ENCODE results near the gene AMBN.
"Not testable (repeated sequence)": the region's sequence is repeated elsewhere in the genome, so short reads cannot be mapped to it uniquely, and the experiment has no call there.

Gene AMBN

DNA sequence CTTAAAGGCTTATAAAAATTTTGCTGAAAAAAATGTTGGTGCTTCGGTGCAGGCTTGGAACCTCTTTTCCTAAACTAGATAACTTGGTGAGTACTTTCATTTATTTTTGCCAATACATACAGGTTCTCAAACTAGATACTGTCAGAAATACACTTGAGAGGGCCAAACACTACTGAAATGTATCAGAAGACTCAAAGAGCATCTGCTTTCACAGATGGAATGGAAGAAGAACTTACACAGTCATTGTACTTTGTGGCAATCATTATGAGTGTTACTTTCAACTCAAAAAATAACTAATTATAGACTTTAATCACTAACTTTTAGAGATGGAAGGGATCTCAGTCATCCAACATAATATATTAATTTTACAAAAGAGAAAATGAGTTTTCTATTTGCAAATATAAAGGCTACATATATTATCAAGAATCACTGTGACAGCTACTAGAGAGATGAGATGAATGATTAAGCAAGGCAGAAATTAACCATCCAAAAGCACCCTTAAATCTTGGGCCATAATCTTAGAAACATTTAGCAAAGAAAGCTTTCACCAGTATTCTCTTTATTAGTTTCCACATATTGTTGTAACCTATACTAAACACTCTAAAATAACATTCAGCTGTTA lies 37.5 kb downstream of the AMBN start:
- no peaks in the 10 kb centered on the region for H3K36me3 ChIP-seq (ENCODE audit: insufficient read depth, low read length)
- H3K79me2 ChIP-seq (ENCODE audit: control insufficient read depth, insufficient read depth, low read length, unreplicated experiment), result no peaks in the 10 kb centered on the region
- H3K4me1 ChIP-seq (ENCODE audit: control insufficient read depth, insufficient read depth, low read length, unreplicated experiment), result peaks cover 14% of the 10 kb centered on the region
- H3K27ac ChIP-seq (ENCODE audit: low read depth, low read length), result no peak overlapping the region
- no peak overlapping the region for H3K4me3 ChIP-seq (ENCODE audit: low read depth, low read length)
- H3K27me3 ChIP-seq (ENCODE audit: insufficient read depth, low read length), result no peaks in the 10 kb centered on the region
- no peak overlapping the region for H2AFZ ChIP-seq (ENCODE audit: low read length, unreplicated experiment)

GRCh38 chr4:70630162-70630561 lies 38.1 kb downstream of the AMBN start:
- Histone ChIP-seq H3K4me3 (ENCODE audit: low read depth, low read length) (no peak overlapping the region), H3K79me2 (ENCODE audit: control insufficient read depth, insufficient read depth, low read length, unreplicated experiment) (no peaks in the 10 kb centered on the region), H3K27ac (ENCODE audit: low read depth, low read length) (no peak overlapping the region), H2AFZ (ENCODE audit: low read length, unreplicated experiment) (no peak overlapping the region), H3K4me1 (ENCODE audit: control insufficient read depth, insufficient read depth, low read length, unreplicated experiment) (peaks cover 14% of the 10 kb centered on the region), H3K27me3 (ENCODE audit: insufficient read depth, low read length) (no peaks in the 10 kb centered on the region), H3K36me3 (ENCODE audit: insufficient read depth, low read length) (no peaks in the 10 kb centered on the region)

- Histone ChIP-seq H3K27ac (ENCODE audit: low read depth, low read length) (peak overlapping the region; percentile 26), H3K4me1 (ENCODE audit: control insufficient read depth, insufficient read depth, low read length, unreplicated experiment) (peaks cover 14% of the 10 kb centered on the region), H3K4me3 (ENCODE audit: low read depth, low read length) (peak overlapping the region; percentile 30; the same call in 1 of the 2 replicates)
Measured at GRCh38 chr4:70632028-70632427, 40.0 kb downstream of the AMBN start.

GRCh38 chr4:70634482-70634881 lies 42.4 kb downstream of the AMBN start:
- Histone ChIP-seq H3K4me1 (ENCODE audit: control insufficient read depth, insufficient read depth, low read length, unreplicated experiment) (peaks cover 14% of the 10 kb centered on the region), H3K79me2 (ENCODE audit: control insufficient read depth, insufficient read depth, low read length, unreplicated experiment) (no peaks in the 10 kb centered on the region), H3K27me3 (ENCODE audit: insufficient read depth, low read length) (no peaks in the 10 kb centered on the region)

More at GRCh38 chr4:70632028-70632427, 40.0 kb downstream of the AMBN start:
- Histone ChIP-seq H3K27me3 (ENCODE audit: insufficient read depth, low read length) (no peaks in the 10 kb centered on the region), H3K79me2 (ENCODE audit: control insufficient read depth, insufficient read depth, low read length, unreplicated experiment) (no peaks in the 10 kb centered on the region), H2AFZ (ENCODE audit: low read length, unreplicated experiment) (peak overlapping the region; percentile 41), H3K36me3 (ENCODE audit: insufficient read depth, low read length) (no peaks in the 10 kb centered on the region)

GRCh38 chr4:70637239-70637913 lies 45.3 kb downstream of the AMBN start:
- Histone ChIP-seq H3K36me3 (ENCODE audit: insufficient read depth, low read length) (no peaks in the 10 kb centered on the region), H3K4me1 (ENCODE audit: control insufficient read depth, insufficient read depth, low read length, unreplicated experiment) (peaks cover 3% of the 10 kb centered on the region), H3K27ac (ENCODE audit: low read depth, low read length) (no peak overlapping the region), H2AFZ (ENCODE audit: low read length, unreplicated experiment) (no peak overlapping the region), H3K79me2 (ENCODE audit: control insufficient read depth, insufficient read depth, low read length, unreplicated experiment) (no peaks in the 10 kb centered on the region), H3K4me3 (ENCODE audit: low read depth, low read length) (no peak overlapping the region), H3K27me3 (ENCODE audit: insufficient read depth, low read length) (no peaks in the 10 kb centered on the region)

More at GRCh38 chr4:70634482-70634881, 42.4 kb downstream of the AMBN start:
- no peak overlapping the region for H3K27ac ChIP-seq (ENCODE audit: low read depth, low read length)
- no peaks in the 10 kb centered on the region for H3K36me3 ChIP-seq (ENCODE audit: insufficient read depth, low read length)
- no peak overlapping the region for H3K4me3 ChIP-seq (ENCODE audit: low read depth, low read length)
- no peak overlapping the region for H2AFZ ChIP-seq (ENCODE audit: low read length, unreplicated experiment)

DNA sequence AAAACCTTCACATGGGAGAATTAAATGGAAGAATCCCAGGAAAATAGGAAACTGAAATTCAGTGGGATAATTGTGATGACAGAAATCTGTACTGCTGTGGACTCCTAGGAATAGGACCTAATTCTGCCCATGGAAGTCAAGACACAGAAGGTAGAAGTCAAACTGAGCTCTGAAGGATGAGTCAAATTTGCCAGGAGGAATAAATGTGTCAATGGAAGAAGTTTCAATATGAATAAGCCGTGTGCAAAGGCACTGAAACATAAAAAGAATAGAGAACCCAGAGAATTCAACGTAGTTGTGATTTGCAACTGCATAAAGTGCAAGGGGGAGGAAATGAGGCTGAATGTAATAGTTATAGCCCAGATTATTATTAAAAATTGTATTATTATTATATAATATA lies 48.1 kb downstream of the AMBN start:
- Histone ChIP-seq H2AFZ (ENCODE audit: low read length, unreplicated experiment) (no peak overlapping the region), H3K27me3 (ENCODE audit: insufficient read depth, low read length) (no peaks in the 10 kb centered on the region), H3K79me2 (ENCODE audit: control insufficient read depth, insufficient read depth, low read length, unreplicated experiment) (no peaks in the 10 kb centered on the region), H3K27ac (ENCODE audit: low read depth, low read length) (no peak overlapping the region), H3K4me1 (ENCODE audit: control insufficient read depth, insufficient read depth, low read length, unreplicated experiment) (no peaks in the 10 kb centered on the region), H3K36me3 (ENCODE audit: insufficient read depth, low read length) (no peaks in the 10 kb centered on the region), H3K4me3 (ENCODE audit: low read depth, low read length) (no peak overlapping the region)

- not testable (repeated sequence) for H3K27ac ChIP-seq (ENCODE audit: low read depth, low read length); H3K27me3 ChIP-seq (ENCODE audit: insufficient read depth, low read length); H3K4me1 ChIP-seq (ENCODE audit: control insufficient read depth, insufficient read depth, low read length, unreplicated experiment); H3K4me3 ChIP-seq (ENCODE audit: low read depth, low read length); H3K36me3 ChIP-seq (ENCODE audit: insufficient read depth, low read length); H3K79me2 ChIP-seq (ENCODE audit: control insufficient read depth, insufficient read depth, low read length, unreplicated experiment); H2AFZ ChIP-seq (ENCODE audit: low read length, unreplicated experiment)
Measured at GRCh38 chr4:70650741-70651140, 58.7 kb downstream of the AMBN start.

DNA sequence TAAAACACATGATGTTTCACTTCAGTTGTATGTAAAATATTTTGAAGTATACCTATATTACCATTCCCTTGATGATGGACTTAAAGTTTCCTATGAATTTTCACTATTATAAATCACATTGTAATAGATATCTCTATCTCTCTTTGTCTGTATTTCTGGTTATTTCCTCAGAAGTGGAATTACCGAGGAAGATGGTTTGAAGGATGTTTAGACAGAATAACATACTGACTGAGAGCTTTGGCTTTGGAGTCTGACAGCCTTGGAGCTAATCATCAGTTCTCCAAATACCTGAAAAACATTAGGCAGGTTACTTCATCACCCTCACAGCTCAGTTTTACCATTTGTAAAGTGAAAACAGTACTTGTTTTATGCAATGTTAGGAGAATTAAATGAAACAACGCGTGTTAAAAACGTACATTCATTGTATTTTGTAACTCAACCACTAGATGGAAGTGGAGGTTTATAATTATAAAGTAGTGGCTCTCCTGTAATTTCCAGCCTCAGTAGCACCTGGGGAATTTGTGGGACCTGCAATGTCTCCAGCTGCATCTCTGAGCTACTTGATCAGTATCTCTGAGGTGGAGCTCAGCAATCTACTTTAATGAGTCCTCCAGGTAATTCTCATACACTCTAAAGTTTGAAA lies 59.9 kb downstream of the AMBN start:
- no peaks in the 10 kb centered on the region for H3K27me3 ChIP-seq (ENCODE audit: insufficient read depth, low read length)
- H3K4me3 ChIP-seq (ENCODE audit: low read depth, low read length), result peak overlapping the region; percentile 47
- H3K79me2 ChIP-seq (ENCODE audit: control insufficient read depth, insufficient read depth, low read length, unreplicated experiment), result no peaks in the 10 kb centered on the region
- no peaks in the 10 kb centered on the region for H3K4me1 ChIP-seq (ENCODE audit: control insufficient read depth, insufficient read depth, low read length, unreplicated experiment)
- H3K27ac ChIP-seq (ENCODE audit: low read depth, low read length), result no peak overlapping the region
- no peaks in the 10 kb centered on the region for H3K36me3 ChIP-seq (ENCODE audit: insufficient read depth, low read length)
- peak overlapping the region; percentile 92 for H2AFZ ChIP-seq (ENCODE audit: low read length, unreplicated experiment)

DNA sequence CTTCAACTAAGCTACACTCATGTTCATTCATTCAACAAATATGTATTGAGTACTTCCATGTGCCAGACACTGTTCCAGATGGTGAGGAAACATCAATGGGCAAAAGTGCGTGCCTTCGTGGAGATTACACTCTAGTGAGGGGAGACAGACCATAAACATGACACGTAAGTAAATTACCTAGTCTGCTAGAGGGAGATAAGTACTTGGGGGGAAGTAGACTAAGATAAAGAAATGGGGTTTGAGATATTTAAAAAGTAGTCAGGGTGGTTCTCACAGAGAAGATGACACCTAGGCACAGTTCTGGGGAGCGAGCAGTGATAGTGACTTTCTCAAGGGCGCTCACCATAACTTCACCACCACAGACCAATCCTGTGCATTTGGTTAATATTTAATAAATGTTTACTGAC lies 62.6 kb downstream of the AMBN start:
- no peak overlapping the region for H3K27ac ChIP-seq (ENCODE audit: low read depth, low read length)

More for the DNA sequence above, 62.6 kb downstream of the AMBN start:
- Histone ChIP-seq H3K36me3 (ENCODE audit: insufficient read depth, low read length) (no peaks in the 10 kb centered on the region), H3K79me2 (ENCODE audit: control insufficient read depth, insufficient read depth, low read length, unreplicated experiment) (no peaks in the 10 kb centered on the region), H3K4me3 (ENCODE audit: low read depth, low read length) (no peak overlapping the region), H3K4me1 (ENCODE audit: control insufficient read depth, insufficient read depth, low read length, unreplicated experiment) (no peaks in the 10 kb centered on the region), H2AFZ (ENCODE audit: low read length, unreplicated experiment) (no peak overlapping the region), H3K27me3 (ENCODE audit: insufficient read depth, low read length) (no peaks in the 10 kb centered on the region)

All from ACC112 (cell line).